HUES48 (cell line): Measurements from ENCODE around the gene ASPHD1.
"Not testable (repeated sequence)": the region's sequence is repeated elsewhere in the genome, so short reads cannot be mapped to it uniquely, and the experiment has no call there.

ENCODE experiments used
- H3K27ac ChIP-seq: one replicate; pipeline ENCODE4 v1.7.0; 2013; ENCODE audit warnings: low read depth, low read length, inconsistent platforms
- H3K27me3 ChIP-seq: 2 replicates; pipeline ENCODE4 v1.6.1; 2013; ENCODE audit warnings: mild to moderate bottlenecking, low read length; ENCODE audit not compliant: control insufficient read depth, insufficient read depth
- H3K36me3 ChIP-seq: 2 replicates; pipeline ENCODE4 v1.6.1; 2013; ENCODE audit warnings: low read length; ENCODE audit not compliant: control insufficient read depth, insufficient read depth
- H3K4me1 ChIP-seq: 2 replicates; pipeline ENCODE4 v1.6.1; 2013; ENCODE audit warnings: mild to moderate bottlenecking, low read length; ENCODE audit not compliant: control insufficient read depth, insufficient read depth
- H3K4me3 ChIP-seq: 2 replicates; pipeline ENCODE4 v1.5.1; 2013; ENCODE audit warnings: mild to moderate bottlenecking, low read depth, low read length
- H3K9ac ChIP-seq: 2 replicates; pipeline ENCODE4 v1.6.1; 2013; ENCODE audit warnings: mild to moderate bottlenecking, low read depth, low read length, moderate library complexity
- H3K9me3 ChIP-seq: 2 replicates; pipeline ENCODE4 v1.6.1; 2013; ENCODE audit warnings: low read length; ENCODE audit not compliant: control insufficient read depth, insufficient read depth

The ASPHD1 gene

DNA sequence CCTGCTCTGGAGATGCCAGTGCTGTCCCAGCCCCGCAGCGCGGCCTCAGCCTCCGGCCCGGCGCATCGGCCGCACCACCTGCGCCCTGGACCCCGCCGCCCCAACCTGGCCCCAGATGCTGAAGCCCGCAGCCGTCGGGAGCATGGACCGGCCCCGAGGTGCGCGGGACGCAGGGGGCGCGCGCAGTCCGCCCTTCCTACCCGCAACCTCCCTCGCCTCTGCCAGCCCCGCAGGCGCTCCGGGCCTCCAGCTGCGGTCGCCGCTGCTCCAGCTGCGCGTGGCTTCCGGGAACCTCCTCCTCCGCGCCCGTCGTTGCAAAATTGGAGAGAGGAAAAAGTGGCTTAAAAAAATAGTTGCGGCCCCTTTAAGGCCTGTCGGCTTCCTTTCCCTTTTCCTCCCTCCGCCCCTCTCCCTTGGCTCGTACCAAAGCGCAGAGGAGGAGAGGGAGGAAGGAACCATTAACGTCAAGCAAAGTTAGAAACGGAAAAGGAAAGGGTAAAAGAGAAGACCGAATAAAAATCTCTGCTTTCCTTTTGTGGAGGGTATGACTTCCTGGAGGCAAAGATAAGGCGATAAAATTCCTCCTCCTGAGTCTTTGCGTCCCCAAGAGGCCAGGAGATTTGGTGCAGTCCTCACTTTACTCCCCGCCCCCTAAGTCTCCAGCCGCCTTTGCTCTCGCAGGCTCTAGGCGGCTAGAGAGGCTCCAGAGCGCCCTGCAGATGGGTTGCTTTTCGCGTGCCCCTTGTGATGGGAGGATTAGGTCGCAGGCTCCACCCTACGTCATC, 37.2 kb upstream of the ASPHD1 start, which contains the start of gene CDIPT:
TSS of gene CDIPT (minus strand) at position 343 of the 785 bp plus-strand sequence. CDS start 369 bp downstream, outside the sequence.
- H3K9me3 ChIP-seq: no peaks in the 10 kb centered on the region
- peak within 1 kb of the TSS; percentile 99 for H3K9ac ChIP-seq
- H3K36me3 ChIP-seq: peaks cover 30% of the 10 kb centered on the region
- peak within 1 kb of the TSS; percentile 97 for H3K4me3 ChIP-seq
- peak within 1 kb of the TSS; percentile 99 for H3K27ac ChIP-seq
- H3K4me1 ChIP-seq: peaks cover 4% of the 10 kb centered on the region; the same call in 1 of the 2 replicates
- no peaks in the 10 kb centered on the region for H3K27me3 ChIP-seq

DNA sequence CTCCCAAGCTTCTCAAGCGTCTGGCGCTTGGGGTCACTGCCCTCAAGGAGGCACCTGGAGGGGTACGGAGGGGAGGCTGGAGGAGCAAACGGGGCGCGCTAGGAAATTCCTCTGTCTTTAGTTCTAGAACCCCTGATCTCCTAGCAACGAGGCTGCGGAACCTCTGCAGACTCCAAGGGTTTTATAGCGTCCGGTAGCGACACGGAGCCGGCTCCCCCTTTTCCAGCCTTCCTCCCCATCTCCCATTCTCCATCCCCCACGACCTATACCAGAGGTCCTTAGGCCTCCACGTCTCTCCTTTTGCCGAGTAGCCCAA, 36.7 kb upstream of the ASPHD1 start:
- Histone ChIP-seq H3K36me3 (peaks cover 25% of the 10 kb centered on the region), H3K4me1 (peaks cover 4% of the 10 kb centered on the region; the same call in 1 of the 2 replicates), H3K27me3 (no peaks in the 10 kb centered on the region), H3K9me3 (no peaks in the 10 kb centered on the region), H3K4me3 (peak overlapping the region; percentile 97; the same call in 1 of the 2 replicates), H3K27ac (peak overlapping the region; percentile 99), H3K9ac (no peak overlapping the region; the same call in 1 of the 2 replicates)

DNA sequence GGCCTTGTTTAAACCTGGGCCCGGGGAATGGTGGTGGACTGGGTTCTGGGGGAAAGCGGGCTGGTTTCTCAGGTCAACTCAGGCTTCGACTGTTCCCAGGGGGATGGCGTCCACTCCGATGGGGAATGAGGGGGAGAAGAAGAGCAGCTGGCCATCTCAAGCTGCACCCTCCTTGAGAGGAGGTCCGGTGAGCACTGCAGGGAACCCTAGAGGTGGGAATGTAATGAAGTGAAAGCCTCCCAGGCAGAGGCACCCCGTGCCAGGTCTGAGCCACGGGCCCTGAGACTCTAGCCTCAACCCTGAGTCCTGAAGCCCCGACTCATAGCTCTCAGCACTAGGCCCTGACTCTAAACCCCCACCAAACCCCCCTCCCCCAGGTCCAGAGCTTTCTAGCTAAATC, 36.1 kb upstream of the ASPHD1 start:
- H3K27me3 ChIP-seq: no peaks in the 10 kb centered on the region
- no peak overlapping the region for H3K27ac ChIP-seq
- peaks cover 4% of the 10 kb centered on the region; the same call in 1 of the 2 replicates for H3K4me1 ChIP-seq
- peaks cover 19% of the 10 kb centered on the region for H3K36me3 ChIP-seq
- no peak overlapping the region for H3K4me3 ChIP-seq
- H3K9me3 ChIP-seq: no peaks in the 10 kb centered on the region
- no peak overlapping the region for H3K9ac ChIP-seq

DNA sequence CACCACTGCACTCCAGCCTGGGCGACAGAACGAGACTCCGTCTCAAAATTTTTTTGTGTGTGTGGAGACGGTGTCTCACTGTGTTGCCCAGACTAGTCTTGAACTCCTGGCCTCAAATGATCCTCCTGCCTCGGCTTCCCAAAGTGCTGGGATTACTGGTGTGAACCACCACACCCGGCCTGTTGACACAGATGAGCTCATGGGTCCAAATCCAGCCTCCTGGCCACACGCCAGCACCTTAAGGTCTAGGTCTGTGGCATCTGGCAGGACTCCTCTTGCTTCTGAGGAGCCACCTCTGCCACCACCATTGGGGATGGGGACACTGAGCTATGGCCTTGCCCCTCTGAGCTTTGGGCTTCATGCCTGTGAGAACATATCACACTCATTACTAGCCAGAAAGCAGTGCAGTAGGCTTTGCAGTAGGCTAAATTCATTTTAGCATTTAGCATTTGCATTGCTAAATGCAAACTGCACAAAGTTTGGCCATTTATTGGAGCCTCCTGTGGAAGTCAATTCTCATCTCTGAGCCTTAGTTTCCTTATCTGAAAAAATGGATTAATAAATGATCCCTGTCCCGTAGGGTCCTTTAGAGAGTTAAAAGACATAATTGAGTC, 31.8 kb upstream of the ASPHD1 start:
- no peaks in the 10 kb centered on the region for H3K27me3 ChIP-seq
- peaks cover 4% of the 10 kb centered on the region; the same call in 1 of the 2 replicates for H3K4me1 ChIP-seq
- no peak overlapping the region for H3K27ac ChIP-seq
- H3K4me3 ChIP-seq: no peak overlapping the region
- H3K9ac ChIP-seq: no peak overlapping the region
- peaks cover 15% of the 10 kb centered on the region for H3K36me3 ChIP-seq
- H3K9me3 ChIP-seq: no peaks in the 10 kb centered on the region

- not testable (repeated sequence) for H3K4me3 ChIP-seq, H3K4me1 ChIP-seq, H3K9me3 ChIP-seq, H3K27me3 ChIP-seq, H3K9ac ChIP-seq, H3K27ac ChIP-seq
- peaks cover 15% of the 10 kb centered on the region for H3K36me3 ChIP-seq
Observed at GRCh38 chr16:29869067-29869466, 31.2 kb upstream of the ASPHD1 start.

- Histone ChIP-seq H3K27ac (no peak overlapping the region), H3K9ac (no peak overlapping the region), H3K4me1 (no peaks in the 10 kb centered on the region), H3K27me3 (no peaks in the 10 kb centered on the region), H3K36me3 (peaks cover 15% of the 10 kb centered on the region), H3K4me3 (no peak overlapping the region), H3K9me3 (no peaks in the 10 kb centered on the region)
Observed at GRCh38 chr16:29871822-29872546, 28.3 kb upstream of the ASPHD1 start.

DNA sequence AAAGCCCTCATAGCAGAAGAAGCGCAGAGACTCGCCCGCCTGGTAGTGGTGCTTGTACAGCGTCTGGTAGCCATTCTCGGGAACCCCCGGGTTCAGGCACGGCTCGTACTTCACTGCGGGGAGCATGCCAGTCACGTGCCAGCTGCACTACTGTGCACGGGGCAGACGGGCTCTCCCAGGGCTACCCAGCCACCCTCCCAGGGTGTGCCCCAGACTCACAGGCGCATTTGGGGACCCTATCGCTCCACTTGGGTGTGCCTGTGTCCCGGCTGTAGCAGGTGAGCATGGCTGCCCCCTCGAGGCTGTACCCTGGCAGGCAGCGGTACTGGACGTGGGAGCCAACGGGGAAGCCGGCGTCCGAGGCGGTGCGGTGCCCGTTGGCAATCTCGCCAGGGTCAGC, 27.0 kb upstream of the ASPHD1 start:
- H3K27me3 ChIP-seq: no peaks in the 10 kb centered on the region
- no peak overlapping the region for H3K4me3 ChIP-seq
- H3K36me3 ChIP-seq: peaks cover 15% of the 10 kb centered on the region
- H3K9ac ChIP-seq: no peak overlapping the region
- H3K27ac ChIP-seq: no peak overlapping the region
- no peaks in the 10 kb centered on the region for H3K9me3 ChIP-seq
- peaks cover 3% of the 10 kb centered on the region; the same call in 1 of the 2 replicates for H3K4me1 ChIP-seq

DNA sequence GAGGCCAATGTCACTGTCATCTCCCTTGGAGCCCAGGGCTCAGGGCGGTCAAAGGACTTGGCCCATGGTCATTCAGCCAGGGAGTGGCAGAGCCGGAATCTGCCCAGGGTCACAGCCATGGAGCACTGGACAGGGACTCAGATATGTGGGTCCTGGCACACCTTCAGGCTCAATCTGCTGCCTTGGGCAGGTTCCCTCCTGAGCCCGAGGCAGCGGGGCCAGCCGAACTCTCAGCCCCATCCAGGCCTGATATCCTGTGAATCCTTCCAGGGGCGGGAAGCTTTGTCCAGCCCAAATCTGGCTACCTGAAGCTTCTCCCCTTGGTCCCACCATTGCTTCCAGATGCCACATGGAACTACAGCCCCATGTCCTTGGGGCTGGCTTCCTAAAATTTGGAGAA, 25.1 kb upstream of the ASPHD1 start:
- peaks cover 22% of the 10 kb centered on the region for H3K36me3 ChIP-seq
- no peak overlapping the region for H3K4me3 ChIP-seq
- no peaks in the 10 kb centered on the region for H3K27me3 ChIP-seq
- no peak overlapping the region for H3K9ac ChIP-seq
- no peak overlapping the region for H3K27ac ChIP-seq
- H3K9me3 ChIP-seq: no peaks in the 10 kb centered on the region
- peaks cover 3% of the 10 kb centered on the region; the same call in 1 of the 2 replicates for H3K4me1 ChIP-seq

DNA sequence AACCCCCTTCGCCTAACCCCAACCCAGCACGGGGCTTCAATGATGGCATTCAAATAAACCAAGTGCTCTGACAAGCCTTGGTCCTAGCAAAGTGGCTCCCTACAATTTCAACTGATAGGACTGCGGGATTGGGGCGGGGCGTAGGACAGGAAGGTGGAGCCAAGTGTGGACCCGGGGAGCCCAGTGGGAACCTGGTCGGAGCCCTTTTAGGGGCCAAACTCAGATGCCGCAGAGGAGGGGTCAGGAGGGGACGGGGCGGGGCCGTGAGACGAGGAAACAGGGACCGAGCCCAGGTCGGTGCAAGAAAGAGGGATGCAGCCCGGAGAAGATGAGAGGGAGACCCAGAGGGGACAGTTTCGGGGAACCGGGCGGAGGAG, 24.1 kb upstream of the ASPHD1 start:
- H3K4me3 ChIP-seq: peak overlapping the region; percentile 65
- peaks cover 17% of the 10 kb centered on the region for H3K36me3 ChIP-seq
- H3K9me3 ChIP-seq: no peaks in the 10 kb centered on the region
- H3K4me1 ChIP-seq: peaks cover 3% of the 10 kb centered on the region; the same call in 1 of the 2 replicates
- H3K9ac ChIP-seq: no peak overlapping the region
- no peak overlapping the region for H3K27ac ChIP-seq
- no peaks in the 10 kb centered on the region for H3K27me3 ChIP-seq

DNA sequence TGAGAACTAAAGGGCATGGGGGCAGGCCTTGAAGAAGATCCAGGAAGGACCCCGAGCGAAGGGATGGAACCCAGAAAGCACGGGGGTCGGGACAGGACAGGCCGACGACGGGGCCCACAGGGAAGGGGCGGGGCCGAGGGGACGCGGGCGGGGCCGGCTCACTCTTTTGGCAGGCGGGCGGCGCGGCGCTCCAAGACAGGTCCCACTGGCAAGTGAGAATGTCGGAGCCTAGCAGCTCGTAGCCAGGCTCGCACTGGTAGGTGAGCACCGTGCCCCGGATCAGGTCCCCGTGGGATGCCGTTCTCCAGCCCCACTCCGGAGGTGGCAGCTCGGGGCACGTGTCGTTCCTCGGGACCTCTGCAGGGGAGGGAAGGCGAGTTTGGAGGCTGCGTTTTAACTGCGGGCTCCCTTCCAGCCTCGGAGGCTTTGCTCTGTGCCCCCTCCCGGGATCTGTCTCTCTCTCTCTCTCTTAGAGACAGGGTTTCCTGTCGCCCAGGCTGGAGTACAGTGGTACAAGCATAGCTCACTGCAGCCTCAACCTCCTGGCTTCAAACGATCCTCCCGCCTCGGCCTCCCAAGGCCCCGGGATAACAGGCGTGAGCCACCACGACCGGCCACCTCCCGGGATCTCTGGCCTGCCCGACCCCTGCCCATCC, 23.6 kb upstream of the ASPHD1 start:
- Histone ChIP-seq H3K27ac (no peak overlapping the region), H3K4me3 (peak overlapping the region; percentile 65), H3K4me1 (peaks cover 3% of the 10 kb centered on the region; the same call in 1 of the 2 replicates), H3K9me3 (no peaks in the 10 kb centered on the region), H3K27me3 (no peaks in the 10 kb centered on the region), H3K36me3 (peaks cover 12% of the 10 kb centered on the region), H3K9ac (no peak overlapping the region)
